Measurements from ENCODE around the gene MBL2. TPM values are rescaled to one million over a fixed set of nuclear protein-coding genes. Genes with fewer than 3 reads are reported as not detected.

MBL2 gene
- total and polyA plus RNA-seq, 2 of the 8 experiments (the other 6 are each of a cell fraction or from before 2014, with no cell fraction given): not detected

DNA sequence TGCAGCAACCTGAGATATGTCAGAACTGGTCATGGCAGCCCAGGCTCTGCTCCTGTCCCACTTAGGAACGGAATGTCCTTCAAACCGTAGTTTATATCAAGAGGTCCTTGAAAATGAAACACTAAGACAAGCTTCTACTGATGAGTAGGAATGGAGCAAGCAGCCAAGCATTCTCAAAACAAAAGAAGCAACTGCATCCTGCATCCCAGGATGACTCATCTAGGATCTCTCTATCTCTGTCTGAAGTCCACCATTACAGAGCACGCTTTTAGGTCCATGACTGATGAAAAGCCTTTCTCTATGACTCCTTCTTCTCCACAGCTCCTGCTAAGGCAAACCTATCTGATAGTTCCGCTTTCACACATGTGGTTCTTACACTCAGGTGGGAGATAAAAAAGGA lies 16.3 kb downstream of the MBL2 start:
- ChIA-PET POLR2A (ENCODE audit: partially characterized antibody) (no interaction called here), CTCF (ENCODE audit: partially characterized antibody) (interaction anchor here (1.2 to 3.7 kb wide), 2 partner anchors 16 to 23 kb away, joined by 5 to 17 read pairs; no protein-coding TSS in a partner anchor)
- no peak overlapping the region for H2BK12ac ChIP-seq (ENCODE audit: low read depth, low read length)
- WGBS, 2 experiments (ENCODE audit: extremely low coverage in 1 of 2, insufficient coverage in 1 of 2, insufficient read length in 1 of 2, insufficient replicate concordance in 2 of 2, low coverage in 1 of 2, low lambda C conversion rate in 2 of 2, missing lambda C conversion rate in 1 of 2): 93% methylated on average over 4 of the region's 4 CpGs; no CpG with 5 or more reads in 1 of the 2 experiments
- H3K79me2 ChIP-seq (ENCODE audit: control insufficient read depth in 1 of 2, insufficient read depth in 2 of 2, low read length in 2 of 2): no peaks in the 10 kb centered on the region
- no peak overlapping the region for H3K14ac ChIP-seq (ENCODE audit: insufficient read length)
- H3K23me2 ChIP-seq (ENCODE audit: low read depth, low read length): no peaks in the 10 kb centered on the region; the same call in 1 of the 2 replicates
- no peaks in the 10 kb centered on the region for H3K4me1 ChIP-seq (replicated peaks in 1 of 4; ENCODE audit: control insufficient read depth in 3 of 4, insufficient read depth in 4 of 4, low read length in 3 of 4)
- H2BK5ac ChIP-seq (ENCODE audit: low read depth, low read length): no peak overlapping the region
- H3K23ac ChIP-seq (ENCODE audit: insufficient read length): no peak overlapping the region
- no peak overlapping the region for H3K9ac ChIP-seq (replicated peaks in 1 of 4; ENCODE audit: extremely low read depth in 1 of 4, low read depth in 3 of 4, low read length in 3 of 4)
- no peak overlapping the region for H3K56ac ChIP-seq (replicated peaks; ENCODE audit: insufficient read length, low read depth, low read length)
- no peak overlapping the region for H4K5ac ChIP-seq (ENCODE audit: insufficient read length, low read depth, low read length)
- H2AK5ac ChIP-seq (ENCODE audit: low read depth, low read length): no peak overlapping the region
- H2BK20ac ChIP-seq (ENCODE audit: low read length): no peak overlapping the region
- no peaks in the 10 kb centered on the region for H3K79me1 ChIP-seq (ENCODE audit: low read depth, low read length)
- H3K9me3 ChIP-seq (ENCODE audit: insufficient read depth in 2 of 2, low read depth in 1 of 2, low read length in 1 of 2): no peaks in the 10 kb centered on the region
- H2BK15ac ChIP-seq (ENCODE audit: low read length): no peak overlapping the region
- no peak overlapping the region for H3K27ac ChIP-seq (ENCODE audit: low read depth, low read length)
- H4K20me1 ChIP-seq (replicated peaks in 1 of 2; ENCODE audit: control insufficient read depth in 1 of 2, insufficient read depth in 2 of 2, low read length in 2 of 2): no peaks in the 10 kb centered on the region
- TF ChIP-seq SP2 (IDR thresholded peaks at IDR 0.05; ENCODE audit: low read length) (no peak), CHD1 (IDR thresholded peaks at IDR 0.05; ENCODE audit: low read depth, low read length) (no peak), GTF2F1 (IDR thresholded peaks at IDR 0.05; ENCODE audit: borderline replicate concordance, low read depth, low read length) (no peak), EZH2 (IDR thresholded peaks at IDR 0.05; ENCODE audit: low read depth, low read length, severe bottlenecking) (no peak)
- TF ChIP-seq, protein P1, sequence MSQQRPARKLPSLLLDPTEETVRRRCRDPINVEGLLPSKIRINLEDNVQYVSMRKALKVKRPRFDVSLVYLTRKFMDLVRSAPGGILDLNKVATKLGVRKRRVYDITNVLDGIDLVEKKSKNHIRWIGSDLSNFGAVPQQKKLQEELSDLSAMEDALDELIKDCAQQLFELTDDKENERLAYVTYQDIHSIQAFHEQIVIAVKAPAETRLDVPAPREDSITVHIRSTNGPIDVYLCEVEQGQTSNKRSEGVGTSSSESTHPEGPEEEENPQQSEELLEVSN (IDR thresholded peaks at IDR 0.05): no peak
- H3K27me3 ChIP-seq (replicated peaks in 1 of 4; ENCODE audit: control insufficient read depth in 3 of 4, extremely low read depth in 1 of 4, insufficient read depth in 3 of 4, low read length in 3 of 4): no peaks in the 10 kb centered on the region
- FAIRE-seq: no peak
- no peaks in the 10 kb centered on the region for H3K36me3 ChIP-seq (ENCODE audit: control insufficient read depth in 2 of 4, insufficient read depth in 4 of 4, low read length in 3 of 4)
- H3K4me2 ChIP-seq (ENCODE audit: insufficient read depth in 1 of 2, low read depth in 2 of 2, low read length in 2 of 2): no peak overlapping the region
- H2AFZ ChIP-seq (ENCODE audit: low read length): no peak overlapping the region
- no peak for DNase-seq (ENCODE audit: low read depth in 1 of 2, low spot score in 2 of 2)
- no peak overlapping the region for H3K4ac ChIP-seq (replicated peaks; ENCODE audit: insufficient read length, low read depth, low read length)
- no peak overlapping the region for H3K4me3 ChIP-seq (ENCODE audit: extremely low read depth in 1 of 4, insufficient read depth in 2 of 4, low read depth in 3 of 4, low read length in 4 of 4)
- no peak overlapping the region for H3K18ac ChIP-seq (ENCODE audit: extremely low read depth, low read length)
- no peak overlapping the region for H4K91ac ChIP-seq (replicated peaks; ENCODE audit: insufficient read length, low read length)
- no peak overlapping the region for H2BK120ac ChIP-seq (replicated peaks; ENCODE audit: low read depth, low read length)
- no peak overlapping the region for H4K8ac ChIP-seq (ENCODE audit: extremely low read depth, insufficient read depth, low read length)
